ENCODE results near the gene RBM6. TPM values are rescaled to one million over a fixed set of nuclear protein-coding genes. Genes with fewer than 3 reads are reported as not detected.

RBM6 gene
- total and polyA plus RNA-seq, 9 of the 15 experiments (the other 6 are each of a cell fraction or from before 2014, with no cell fraction given): 19.9 to 82.2 (median 57.8) TPM

DNA sequence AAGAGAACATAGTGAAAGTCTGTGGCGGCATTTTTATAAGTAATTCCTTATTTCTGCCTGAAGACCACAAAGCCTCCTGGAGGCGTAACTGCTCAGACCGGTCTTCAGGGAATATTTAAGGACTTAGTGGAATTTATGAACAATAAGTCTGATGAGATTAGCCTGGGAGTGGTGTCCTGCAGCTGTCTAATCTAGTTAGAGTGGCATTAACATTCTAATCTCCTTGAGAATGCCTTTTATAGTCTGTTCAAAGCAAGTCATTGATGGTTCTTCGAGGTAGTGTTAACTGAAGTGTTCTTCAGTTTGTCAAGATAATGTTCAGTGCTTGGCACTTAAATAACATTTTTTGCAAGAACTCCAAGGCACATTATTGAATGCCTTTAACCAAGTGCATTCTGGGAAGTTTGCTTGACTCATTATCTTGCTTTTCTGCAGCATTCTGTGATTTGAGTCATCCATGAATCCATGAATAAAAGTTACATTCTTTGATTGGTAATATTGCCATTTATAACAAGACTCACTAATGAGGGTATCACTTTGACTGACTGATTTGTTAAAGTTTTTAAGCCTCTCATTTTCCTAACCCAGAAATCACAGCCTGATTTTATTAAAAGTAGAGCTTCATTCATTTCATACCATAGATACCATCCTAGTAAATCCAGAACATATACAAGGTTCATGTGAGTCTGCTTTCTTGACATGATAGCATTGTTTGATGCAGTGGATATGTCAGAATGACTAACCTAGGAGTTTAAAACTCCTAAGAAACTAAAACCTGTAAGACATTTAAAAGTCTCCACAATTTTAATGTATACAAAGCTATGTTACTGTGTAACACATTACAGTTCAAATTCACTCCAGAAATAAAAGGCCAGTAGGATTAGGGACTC lies 161.3 kb downstream of the RBM6 start (continued):
- TF ChIP-seq NONO (IDR thresholded peaks at IDR 0.05; ENCODE audit: low read depth in 2 of 2, low read length in 1 of 2) (no peak), SNRNP70 (optimal IDR thresholded peaks at IDR 0.05; ENCODE audit: low read depth, low read length) (no peak), ZNF212 (CRISPR knock-in tag; IDR thresholded peaks at IDR 0.05) (no peak), TBP (optimal IDR thresholded peaks at IDR 0.05; ENCODE audit: low read depth, low read length) (no peak), MTA3 (IDR thresholded peaks at IDR 0.05; ENCODE audit: borderline replicate concordance) (no peak), CHD2 (IDR thresholded peaks at IDR 0.05; ENCODE audit: low read depth, low read length) (no peak)

DNA sequence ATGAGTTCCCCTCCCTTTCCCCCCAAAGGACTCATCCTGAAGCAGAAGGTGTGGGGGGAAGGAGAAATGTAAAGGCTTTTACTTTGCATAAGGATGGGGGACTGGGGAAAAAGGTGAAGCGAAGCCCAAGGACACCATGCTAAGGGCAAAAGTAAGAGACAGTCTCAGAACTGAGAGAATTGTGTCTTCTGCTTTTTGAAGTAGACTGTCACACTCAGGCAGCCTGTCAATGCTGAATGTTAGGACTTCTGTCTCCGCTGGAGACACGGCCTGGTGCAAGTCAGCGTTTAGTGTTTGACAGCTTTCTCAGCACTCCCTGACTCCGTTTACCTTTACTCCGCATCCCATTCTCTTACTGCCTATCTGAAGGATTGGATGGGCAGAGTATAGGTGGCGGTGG lies 162.6 kb downstream of the RBM6 start:
- no peak overlapping the region for H3K9ac ChIP-seq (ENCODE audit: insufficient read depth in 1 of 2, low read depth in 2 of 2, low read length in 2 of 2)
- H2AFZ ChIP-seq (ENCODE audit: low read depth, low read length): no peak overlapping the region
- H3K4me3 ChIP-seq: no peak overlapping the region
- no peaks in the 10 kb centered on the region for H4K20me1 ChIP-seq (replicated peaks; ENCODE audit: control insufficient read depth, insufficient read depth, low read length)
- ChIA-PET CTCF (ENCODE audit: low intra/inter-chr PET ratio) (no interaction called here), POLR2A (interaction anchor here (1.5 kb wide), 1 partner anchor 9 kb away, joined by 6 read pairs; no protein-coding TSS in a partner anchor)
- no peaks in the 10 kb centered on the region for H3K9me1 ChIP-seq (ENCODE audit: control insufficient read depth, insufficient read depth, low read length)
- 96% methylated on average over 5 of the region's 7 CpGs for WGBS (ENCODE audit: insufficient coverage, low coverage, missing lambda C conversion rate)
- H3K79me2 ChIP-seq (ENCODE audit: control insufficient read depth, insufficient read depth, low read length): no peaks in the 10 kb centered on the region
- ATAC-seq (no peak), DNase-seq (ENCODE audit: extremely low read depth in 1 of 4, low spot score in 3 of 4) (no peak), FAIRE-seq (no peak)
- H3K36me3 ChIP-seq (ENCODE audit: control insufficient read depth, insufficient read depth, low read length): peaks cover 93% of the 10 kb centered on the region
- H3K27ac ChIP-seq (ENCODE audit: extremely low read depth, low read depth, low read length): no peak overlapping the region
- intact Hi-C loops (cut with micrococcal nuclease) (no loop called here), in situ Hi-C loops (cut with MboI) (no loop called here)
- H3K9me3 ChIP-seq (replicated peaks; ENCODE audit: control insufficient read depth, insufficient read depth, low read depth, low read length): no peaks in the 10 kb centered on the region
- TF ChIP-seq MTA1 (IDR thresholded peaks at IDR 0.05; ENCODE audit: borderline replicate concordance) (no peak), CAMTA2 (CRISPR knock-in tag; conservative IDR thresholded peaks at IDR 0.05) (no peak), SUPT5H (IDR thresholded peaks at IDR 0.05) (peak; percentile 37; the same call in 1 of the 2 replicates)
- BruUV-seq (replicated peaks): no TSS peak
- H3K4me1 ChIP-seq (replicated peaks in 1 of 2; ENCODE audit: control insufficient read depth in 2 of 2, insufficient read depth in 2 of 2, low read length in 2 of 2): no peaks in the 10 kb centered on the region
- H3K27me3 ChIP-seq (ENCODE audit: control insufficient read depth in 2 of 2, insufficient read depth in 2 of 2, low read length in 2 of 2): no peaks in the 10 kb centered on the region
- H3K4me2 ChIP-seq (ENCODE audit: insufficient read depth, low read length): no peak overlapping the region
